Activated CD4-positive, alpha-beta T cell treated with anti-CD3 and anti-CD28 coated beads for 36 hours (primary cell): Measurements from ENCODE around the gene HID1. TPM values are rescaled to one million over a fixed set of nuclear protein-coding genes. Genes with fewer than 3 reads are reported as not detected.
"Not testable (repeated sequence)": the region's sequence is repeated elsewhere in the genome, so short reads cannot be mapped to it uniquely, and the experiment has no call there.

ENCODE experiments used
- ATAC-seq: fragments of 200-7000 bp; cut with Tn5 transposase; one replicate; pipeline ENCODE4 v1.10.0; 2021; ENCODE audit warnings: mild to moderate bottlenecking, moderate library complexity
- CTCF ChIA-PET: fragments of 350-600 bp; sonication (Branson Sonifier 250); formaldehyde crosslinking; loops from one replicate; lab custom pipeline; 2021; ENCODE audit warnings: antibody characterized with exemption; lab: Charles Lee
- POLR2A ChIA-PET: fragments of 350-600 bp; sonication (Branson Sonifier 250); formaldehyde crosslinking; loops from one replicate; lab custom pipeline; 2021; ENCODE audit warnings: antibody characterized with exemption, inconsistent platforms; lab: Charles Lee
- DNase-seq: peaks from one replicate; pipeline ENCODE4 v3.0.0-alpha.2; 2020
- H3K27ac Mint-ChIP-seq: one replicate; pipeline ENCODE4 v1.8.0; 2021; ENCODE audit warnings: mixed read lengths
- H3K27me3 Mint-ChIP-seq: one replicate; pipeline ENCODE4 v1.8.0; 2021; ENCODE audit warnings: mixed read lengths
- H3K36me3 Mint-ChIP-seq: one replicate; pipeline ENCODE4 v1.8.0; 2021; ENCODE audit warnings: low read depth, mixed read lengths
- H3K4me1 Mint-ChIP-seq: one replicate; pipeline ENCODE4 v1.8.0; 2021; ENCODE audit warnings: mixed read lengths
- H3K4me3 Mint-ChIP-seq: one replicate; pipeline ENCODE4 v1.8.0; 2021; ENCODE audit warnings: mild to moderate bottlenecking, moderate library complexity, mixed read lengths
- H3K9me3 Mint-ChIP-seq: one replicate; pipeline ENCODE4 v1.8.0; 2021; ENCODE audit warnings: low read depth, mixed read lengths
- intact Hi-C, 2 experiments: fragments of 100-400 bp; cut with DNase I in 1 of 2; cut with micrococcal nuclease in 1 of 2; formaldehyde crosslinking; loops; one replicate each; pipeline versions ENCODE4 v1.14.2 to v1.15.1; 2022 to 2024; cut with DNase I, micrococcal nuclease
- total RNA-seq, 2 experiments: library from RNA; stranded (reverse); gene quantifications; one replicate each; pipeline ENCODE4 v1.2.3, GENCODE V29; 2021

Gene HID1
- total RNA-seq, 2 experiments from 2014 or later: 1.6 TPM

GRCh38 chr17:74920642-74921025 lies 51.9 kb downstream of the HID1 start:
- ChIA-PET POLR2A (no interaction called here), CTCF (interaction anchor here (0.6 to 2.5 kb wide), 4 partner anchors 12 to 1789 kb away, joined by 3 to 18 read pairs (median 7); no protein-coding TSS in a partner anchor)
- no peak overlapping the region for H3K27ac Mint-ChIP-seq
- no peaks in the 10 kb centered on the region for H3K36me3 Mint-ChIP-seq
- no peak for DNase-seq
- H3K4me3 Mint-ChIP-seq: no peak overlapping the region
- intact Hi-C loops: no loop called here
- H3K27me3 Mint-ChIP-seq: peaks cover 31% of the 10 kb centered on the region
- H3K4me1 Mint-ChIP-seq: peaks cover 7% of the 10 kb centered on the region
- H3K9me3 Mint-ChIP-seq: no peaks in the 10 kb centered on the region
- ATAC-seq: no peak

- Mint-ChIP-seq H3K36me3 (no peaks in the 10 kb centered on the region), H3K9me3 (no peaks in the 10 kb centered on the region), H3K27ac (no peak overlapping the region), H3K4me1 (peaks cover 7% of the 10 kb centered on the region), H3K27me3 (peaks cover 27% of the 10 kb centered on the region), H3K4me3 (no peak overlapping the region)
- DNase-seq: no peak
- intact Hi-C loops: no loop called here
- ATAC-seq: no peak
- ChIA-PET CTCF (interaction anchor here (0.6 to 2.5 kb wide), 4 partner anchors 13 to 1788 kb away, joined by 3 to 18 read pairs (median 7); no protein-coding TSS in a partner anchor), POLR2A (no interaction called here)
Measured at GRCh38 chr17:74920306-74920620, 52.3 kb downstream of the HID1 start.

DNA sequence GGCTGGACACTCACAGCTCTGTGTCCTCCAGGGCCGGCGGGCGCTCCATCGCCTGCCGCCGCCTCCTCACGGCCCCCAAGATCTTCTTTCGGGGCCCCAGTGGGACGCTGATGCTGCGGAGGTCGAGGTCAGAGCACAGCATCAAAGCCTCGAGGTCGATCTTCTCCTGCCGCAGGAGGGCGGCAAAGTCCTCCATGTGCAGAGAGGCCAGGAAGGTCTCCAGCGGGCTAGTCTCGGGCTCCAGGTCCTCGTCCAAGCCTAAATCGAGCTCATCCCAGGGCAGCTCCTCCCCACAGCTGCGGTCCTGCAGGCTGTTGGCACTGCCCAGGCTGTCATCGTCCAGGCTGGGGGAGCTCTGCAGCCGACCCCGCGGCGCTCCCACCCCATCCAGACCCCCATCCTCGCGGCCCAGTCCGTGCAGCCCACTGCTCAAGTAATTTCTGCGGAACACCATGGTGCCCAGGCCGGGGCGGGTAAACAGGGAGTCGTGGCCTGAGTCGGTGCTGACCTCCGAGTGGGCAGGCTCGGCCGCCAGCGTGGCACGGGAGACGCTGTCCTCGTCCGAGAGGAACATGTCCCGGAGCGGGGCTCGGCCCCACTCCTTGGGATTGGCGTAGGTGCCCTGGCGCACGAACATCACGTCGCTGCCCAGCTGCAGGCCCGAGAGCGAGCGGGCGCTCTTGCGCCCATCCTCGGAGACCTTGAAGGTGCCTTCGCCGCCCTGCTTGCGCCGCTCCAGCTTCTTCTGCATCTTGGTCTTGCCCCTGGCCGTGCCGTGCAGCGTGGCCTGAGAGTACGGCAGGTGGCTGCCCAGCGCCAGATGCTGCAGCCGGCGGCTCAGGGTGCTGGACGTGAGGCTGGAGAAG lies 52.9 kb downstream of the HID1 start:
- POLR2A ChIA-PET: no interaction called here
- DNase-seq (peak; percentile 38), ATAC-seq (no peak)
- Mint-ChIP-seq H3K27me3 (peaks cover 21% of the 10 kb centered on the region), H3K4me3 (no peak overlapping the region), H3K36me3 (no peaks in the 10 kb centered on the region), H3K4me1 (peaks cover 7% of the 10 kb centered on the region), H3K9me3 (no peaks in the 10 kb centered on the region), H3K27ac (no peak overlapping the region)
- intact Hi-C loops: no loop called here
- CTCF ChIA-PET: interaction anchor here (0.6 to 2.5 kb wide), 6 partner anchors 11 to 1788 kb away, joined by 3 to 18 read pairs (median 5); partner anchors contain the start of gene MRPL58

- Mint-ChIP-seq H3K9me3 (no peaks in the 10 kb centered on the region), H3K4me3 (no peak overlapping the region), H3K36me3 (no peaks in the 10 kb centered on the region), H3K27me3 (peaks cover 17% of the 10 kb centered on the region), H3K4me1 (peaks cover 4% of the 10 kb centered on the region), H3K27ac (no peak overlapping the region)
- POLR2A ChIA-PET: no interaction called here
- no peak for ATAC-seq
- no peak for DNase-seq
- intact Hi-C loops: no loop called here
- CTCF ChIA-PET: interaction anchor here (0.7 to 2.5 kb wide), 5 partner anchors 11 to 94 kb away, joined by 3 to 18 read pairs (median 6); partner anchors contain the start of gene MRPL58
Measured at GRCh38 chr17:74918906-74919305, 53.7 kb downstream of the HID1 start.

- intact Hi-C loops: no loop called here
- Mint-ChIP-seq H3K4me1 (no peaks in the 10 kb centered on the region), H3K36me3 (no peaks in the 10 kb centered on the region), H3K27me3 (peaks cover 11% of the 10 kb centered on the region), H3K4me3 (no peak overlapping the region), H3K9me3 (no peaks in the 10 kb centered on the region), H3K27ac (no peak overlapping the region)
- ATAC-seq (no peak), DNase-seq (no peak)
- ChIA-PET POLR2A (no interaction called here), CTCF (no interaction called here)
Measured at GRCh38 chr17:74917430-74917829, 55.1 kb downstream of the HID1 start.

- no peak for ATAC-seq
- no peak overlapping the region for H3K4me3 Mint-ChIP-seq
- ChIA-PET CTCF (no interaction called here), POLR2A (interaction anchor here (0.6 kb wide), 1 partner anchor 33 kb away, joined by 4 read pairs; no protein-coding TSS in a partner anchor)
- no peak overlapping the region for H3K27ac Mint-ChIP-seq
- H3K9me3 Mint-ChIP-seq: no peaks in the 10 kb centered on the region
- H3K36me3 Mint-ChIP-seq: no peaks in the 10 kb centered on the region
- no peak for DNase-seq
- H3K4me1 Mint-ChIP-seq: no peaks in the 10 kb centered on the region
- H3K27me3 Mint-ChIP-seq: peaks cover 9% of the 10 kb centered on the region
- intact Hi-C loops: no loop called here
Measured at GRCh38 chr17:74916851-74917199, 55.7 kb downstream of the HID1 start.

DNA sequence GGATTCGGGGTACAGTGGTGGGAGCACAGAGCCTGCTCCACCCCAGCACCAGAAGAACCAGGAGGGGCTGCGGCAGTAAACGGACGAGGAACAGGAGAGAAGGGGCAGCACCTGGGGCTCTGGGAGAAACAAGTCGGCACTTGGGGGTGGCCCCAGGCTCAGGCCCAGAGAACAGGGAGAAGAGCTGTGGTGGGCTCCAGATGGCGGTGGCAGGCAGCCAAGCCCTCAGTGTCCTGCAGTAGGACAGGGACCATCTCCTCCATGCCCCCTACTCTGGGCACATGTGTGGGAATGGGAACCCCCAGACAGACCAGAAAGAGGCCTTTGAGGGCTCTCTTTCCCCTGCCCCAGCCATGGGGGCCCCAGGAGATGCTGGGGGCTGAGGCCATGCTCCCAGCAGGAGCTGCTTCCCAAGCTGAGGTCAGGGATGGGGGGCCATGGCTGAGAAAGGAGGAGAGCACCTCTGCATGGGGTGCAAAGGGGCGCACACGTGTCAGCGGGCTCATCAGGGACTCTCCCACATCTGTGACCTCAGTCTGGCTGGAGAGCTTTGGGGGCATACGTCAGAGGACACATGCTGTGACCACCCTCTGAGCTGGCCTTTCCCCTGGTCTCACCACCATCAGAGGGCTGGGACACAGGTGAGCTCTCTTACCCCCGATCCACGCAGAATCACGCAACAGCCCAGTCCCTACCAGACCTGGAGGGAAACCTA lies 56.3 kb downstream of the HID1 start:
- Mint-ChIP-seq H3K4me3 (no peak overlapping the region), H3K27ac (no peak overlapping the region), H3K27me3 (peaks cover 7% of the 10 kb centered on the region), H3K36me3 (no peaks in the 10 kb centered on the region), H3K4me1 (no peaks in the 10 kb centered on the region), H3K9me3 (no peaks in the 10 kb centered on the region)
- intact Hi-C loops: no loop called here
- POLR2A ChIA-PET: interaction anchor here (0.6 kb wide), 1 partner anchor 33 kb away, joined by 4 read pairs; no protein-coding TSS in a partner anchor
- ATAC-seq: no peak
- DNase-seq: no peak
- CTCF ChIA-PET: no interaction called here

DNA sequence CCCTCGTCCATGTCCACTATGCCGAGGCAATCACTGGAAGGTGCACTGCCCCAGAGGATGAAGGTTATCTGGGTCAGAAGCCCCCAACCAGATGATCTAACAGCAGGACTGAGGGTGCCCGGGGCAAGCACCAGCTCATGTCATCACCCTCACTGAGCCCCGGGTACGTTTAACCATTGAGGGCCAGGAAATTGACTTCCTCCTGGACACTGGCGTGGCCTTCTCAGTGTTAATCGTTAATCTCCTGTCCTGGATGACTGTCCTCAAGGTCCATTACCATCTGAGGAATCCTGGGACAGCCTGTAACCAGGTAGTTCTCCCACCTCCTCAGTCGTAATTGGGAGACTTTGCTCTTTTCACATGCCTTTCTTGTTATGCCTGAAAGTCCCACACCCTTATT lies 61.1 kb downstream of the HID1 start:
- CTCF ChIA-PET, DNase-seq, POLR2A ChIA-PET, H3K4me3 Mint-ChIP-seq, H3K27me3 Mint-ChIP-seq, ATAC-seq, H3K27ac Mint-ChIP-seq, H3K36me3 Mint-ChIP-seq, H3K9me3 Mint-ChIP-seq, H3K4me1 Mint-ChIP-seq, intact Hi-C loops: not testable (repeated sequence)

DNA sequence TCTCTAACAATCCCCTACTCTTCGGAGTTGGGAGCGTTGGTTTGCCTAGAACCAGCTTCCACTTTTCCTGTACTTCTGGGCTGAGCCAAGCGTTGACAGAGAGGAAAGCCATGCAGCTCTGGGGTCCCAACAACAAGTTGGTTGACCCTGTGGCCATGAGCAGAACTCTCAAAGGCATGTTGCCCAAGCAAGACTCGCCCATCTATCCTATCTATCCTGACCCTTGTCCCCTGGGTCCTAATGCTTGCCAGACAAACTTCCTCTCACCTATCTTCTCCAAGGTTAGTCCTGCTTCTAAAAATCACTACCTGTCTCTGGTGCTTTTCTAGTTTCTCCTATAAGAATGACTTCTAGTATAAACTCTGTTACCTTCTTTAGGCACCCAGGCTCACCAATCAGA lies 63.5 kb downstream of the HID1 start:
- ATAC-seq, H3K9me3 Mint-ChIP-seq, intact Hi-C loops, POLR2A ChIA-PET, DNase-seq, H3K4me3 Mint-ChIP-seq, H3K27me3 Mint-ChIP-seq, H3K4me1 Mint-ChIP-seq, H3K27ac Mint-ChIP-seq, H3K36me3 Mint-ChIP-seq: not testable (repeated sequence)
- CTCF ChIA-PET: interaction anchor here (0.6 kb wide), 2 partner anchors 122 to 675 kb away, joined by 3 to 4 read pairs; no protein-coding TSS in a partner anchor

DNA sequence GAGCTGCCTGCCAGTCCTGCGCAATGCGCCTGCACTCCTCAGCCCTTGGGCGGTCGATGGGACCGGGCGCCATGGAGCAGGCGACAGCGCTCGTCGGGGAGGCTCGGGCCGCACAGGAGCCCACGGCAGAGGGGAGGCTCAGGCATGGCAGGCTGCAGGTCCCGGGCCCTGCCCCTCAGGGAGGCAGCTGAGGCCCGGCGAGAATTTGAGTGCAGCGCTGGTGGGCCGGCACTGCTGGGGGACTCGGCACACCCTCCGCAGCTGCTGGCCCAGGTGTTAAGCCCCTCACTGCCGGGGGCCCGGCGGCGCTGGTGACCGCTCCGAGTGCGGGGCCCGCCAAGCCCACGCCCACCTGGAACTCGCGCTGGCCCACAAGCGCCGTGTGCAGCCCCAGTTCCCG lies 65.5 kb downstream of the HID1 start:
- ChIA-PET CTCF (interaction anchor here (0.7 to 2.0 kb wide), 4 partner anchors 17 to 55 kb away, joined by 3 to 6 read pairs (median 4); partner anchors contain the start of gene OTOP2), POLR2A (interaction anchor here (0.6 kb wide), 2 partner anchors 54 to 210 kb away, joined by 3 read pairs; no protein-coding TSS in a partner anchor)
- H3K4me3 Mint-ChIP-seq: no peak overlapping the region
- intact Hi-C loops: no loop called here
- H3K27me3 Mint-ChIP-seq: peaks cover 5% of the 10 kb centered on the region
- DNase-seq (no peak), ATAC-seq (no peak)
- H3K27ac Mint-ChIP-seq: no peak overlapping the region
- no peaks in the 10 kb centered on the region for H3K36me3 Mint-ChIP-seq
- peaks cover 5% of the 10 kb centered on the region for H3K4me1 Mint-ChIP-seq
- H3K9me3 Mint-ChIP-seq: no peaks in the 10 kb centered on the region

- ATAC-seq, H3K36me3 Mint-ChIP-seq, H3K9me3 Mint-ChIP-seq, H3K27ac Mint-ChIP-seq, H3K4me1 Mint-ChIP-seq, H3K4me3 Mint-ChIP-seq, H3K27me3 Mint-ChIP-seq, intact Hi-C loops, DNase-seq: not testable (repeated sequence)
- ChIA-PET POLR2A (interaction anchor here (0.6 to 1.1 kb wide), 3 partner anchors 32 to 488 kb away, joined by 3 to 5 read pairs (median 3); no protein-coding TSS in a partner anchor), CTCF (interaction anchor here (1.2 to 2.0 kb wide), 4 partner anchors 18 to 55 kb away, joined by 3 to 6 read pairs (median 4); partner anchors contain the start of gene OTOP2)
Measured at GRCh38 chr17:74906214-74906793, 66.3 kb downstream of the HID1 start.
